GM12892 (cell line): Measurements from ENCODE around the gene CYTH2.

Source experiments
- POLR2A ChIP-seq: IDR thresholded peaks from 2 replicates; pipeline ENCODE4 v1.6.1; 2011; ENCODE audit warnings: low read depth, low read length, control low read depth
- TAF1 ChIP-seq: IDR thresholded peaks from 2 replicates; pipeline ENCODE4 v1.6.1; 2011; ENCODE audit warnings: low read depth, mild to moderate bottlenecking, control low read depth, low read length, borderline replicate concordance

DNA sequence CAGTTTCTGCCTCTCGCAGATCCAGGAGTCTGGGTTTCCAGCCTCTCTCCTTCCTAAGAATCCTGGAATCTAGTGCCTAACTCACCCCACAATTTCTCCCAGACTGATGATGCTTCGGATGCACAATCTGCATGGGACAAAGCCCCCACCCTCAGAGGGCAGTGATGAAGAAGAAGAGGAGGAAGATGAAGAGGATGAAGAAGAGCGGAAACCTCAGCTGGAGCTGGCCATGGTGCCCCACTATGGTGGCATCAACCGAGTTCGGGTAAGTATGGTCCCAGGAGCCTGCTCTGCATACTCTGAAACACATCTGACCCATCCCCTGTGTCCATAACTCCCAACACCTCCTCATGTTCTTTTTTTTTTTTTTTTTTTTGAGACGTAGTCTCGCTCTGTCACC is 22.6 kb upstream of the CYTH2 start:
- TF ChIP-seq POLR2A (no peak), TAF1 (no peak)
